Non-pigmented ciliary epithelial cell (primary cell): ENCODE data around the gene TMEM63A.
"Not testable (repeated sequence)": the region's sequence is repeated elsewhere in the genome, so short reads cannot be mapped to it uniquely, and the experiment has no call there.

Experiments used
- DNase-seq: peaks from one replicate; pipeline ENCODE4 v3.0.0-alpha.2; 2010; ENCODE audit warnings: low read depth

Gene TMEM63A

DNA sequence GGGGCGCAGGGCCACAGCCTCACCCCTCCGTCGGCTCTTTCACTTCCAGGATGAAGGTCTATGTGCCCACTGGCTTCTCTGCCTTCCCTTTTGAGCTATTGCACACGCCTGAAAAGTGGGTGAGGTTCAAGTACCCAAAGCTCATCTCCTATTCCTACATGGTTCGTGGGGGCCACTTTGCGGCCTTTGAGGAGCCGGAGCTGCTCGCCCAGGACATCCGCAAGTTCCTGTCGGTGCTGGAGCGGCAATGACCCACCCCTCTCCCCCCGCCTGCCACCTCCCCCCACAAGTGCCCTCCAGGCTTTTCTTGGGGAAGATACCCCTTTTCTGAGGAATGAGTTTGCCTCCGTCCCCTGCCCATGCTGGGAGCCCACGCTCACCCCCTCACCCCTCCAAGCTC lies 37.1 kb downstream of the TMEM63A start:
- DNase-seq, result no peak

GRCh38 chr1:225844236-225845061 lies 37.7 kb downstream of the TMEM63A start:
- no peak for DNase-seq

DNA sequence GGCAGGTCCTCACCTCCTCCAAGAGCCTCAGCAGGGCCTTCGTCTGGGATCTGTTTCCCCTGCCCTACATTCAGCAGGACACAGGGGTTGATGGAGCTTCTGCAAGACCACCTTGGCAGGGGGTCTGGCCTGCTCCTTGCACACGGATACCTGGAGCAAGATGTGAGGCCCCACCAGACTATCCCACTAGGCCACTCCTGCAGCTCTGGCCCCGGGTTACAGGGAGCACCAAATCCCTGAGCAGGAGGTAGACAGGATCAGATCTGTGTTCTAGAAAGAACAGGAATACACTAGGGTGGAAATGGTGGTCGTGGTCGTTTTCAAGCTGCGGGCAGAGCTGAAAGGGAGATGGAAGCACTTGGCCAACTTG lies 38.8 kb downstream of the TMEM63A start:
- no peak for DNase-seq

GRCh38 chr1:225842788-225843425 lies 39.3 kb downstream of the TMEM63A start:
- no peak for DNase-seq

- no peak for DNase-seq
Observed at GRCh38 chr1:225842074-225842473, 40.1 kb downstream of the TMEM63A start.

DNA sequence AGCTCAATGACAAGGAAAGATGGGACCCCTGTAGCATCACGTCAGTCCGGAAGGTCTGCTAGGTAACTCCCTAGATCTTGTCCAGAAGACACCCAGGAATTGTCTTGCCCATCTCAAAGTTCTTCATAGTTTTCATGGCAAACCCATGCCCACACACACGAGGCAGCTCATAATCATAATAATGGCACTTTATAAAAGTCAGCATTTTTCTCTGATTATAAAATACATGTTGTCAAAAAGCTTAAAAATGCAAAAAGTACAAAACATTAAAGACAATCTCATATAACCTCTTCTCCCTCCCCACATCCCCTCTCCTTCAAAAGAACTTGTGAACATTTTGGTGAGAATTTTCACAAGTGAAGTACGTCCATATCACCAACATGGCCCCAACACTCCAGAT lies 41.5 kb downstream of the TMEM63A start:
- DNase-seq, result no peak

GRCh38 chr1:225840223-225840610 lies 42.0 kb downstream of the TMEM63A start:
- no peak for DNase-seq

- no peak for DNase-seq
Observed at GRCh38 chr1:225838793-225839192, 43.4 kb downstream of the TMEM63A start.

DNA sequence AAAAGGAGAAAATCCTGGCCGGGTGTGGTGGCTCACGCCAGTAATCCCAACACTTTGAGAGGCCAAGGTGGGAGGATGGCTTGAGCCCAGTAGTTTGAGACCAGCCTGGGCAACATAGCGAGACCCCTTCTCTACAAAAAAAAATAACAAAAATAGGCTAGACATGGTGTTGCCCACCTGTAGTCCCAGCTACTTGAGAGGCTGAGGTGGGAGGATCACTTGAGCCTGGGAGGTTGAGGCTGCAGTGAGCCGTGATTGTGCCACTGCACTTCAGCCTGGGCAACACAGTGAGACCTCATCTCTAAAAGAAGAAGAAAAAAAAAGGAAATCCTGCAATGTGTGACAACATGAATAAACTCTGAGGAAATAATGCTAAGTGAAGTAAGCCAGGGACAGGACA lies 45.9 kb downstream of the TMEM63A start:
- DNase-seq, result not testable (repeated sequence)

DNA sequence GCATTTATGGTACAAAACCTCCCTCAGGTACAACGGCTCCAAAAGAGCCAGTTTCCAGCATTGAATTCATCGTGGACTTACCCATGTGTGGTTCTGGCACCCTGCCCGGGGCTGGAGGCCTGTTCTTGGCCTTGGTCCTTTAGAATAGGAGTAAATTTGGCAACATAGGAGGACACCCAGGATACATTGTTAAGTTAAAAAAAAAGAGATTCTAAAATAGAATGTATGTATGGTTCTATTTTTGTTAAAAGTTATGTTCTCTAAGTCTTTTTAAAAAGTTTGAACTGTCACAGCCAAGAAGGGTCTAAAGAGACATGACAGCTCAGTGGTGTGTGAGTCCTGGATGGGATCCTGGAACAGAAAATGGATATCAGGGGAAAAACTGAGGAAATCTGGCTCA lies 46.3 kb downstream of the TMEM63A start:
- no peak for DNase-seq

- no peak for DNase-seq
Observed at GRCh38 chr1:225834417-225835329, 47.5 kb downstream of the TMEM63A start.

- DNase-seq, result no peak
Observed at GRCh38 chr1:225830841-225831240, 51.3 kb downstream of the TMEM63A start.

DNA sequence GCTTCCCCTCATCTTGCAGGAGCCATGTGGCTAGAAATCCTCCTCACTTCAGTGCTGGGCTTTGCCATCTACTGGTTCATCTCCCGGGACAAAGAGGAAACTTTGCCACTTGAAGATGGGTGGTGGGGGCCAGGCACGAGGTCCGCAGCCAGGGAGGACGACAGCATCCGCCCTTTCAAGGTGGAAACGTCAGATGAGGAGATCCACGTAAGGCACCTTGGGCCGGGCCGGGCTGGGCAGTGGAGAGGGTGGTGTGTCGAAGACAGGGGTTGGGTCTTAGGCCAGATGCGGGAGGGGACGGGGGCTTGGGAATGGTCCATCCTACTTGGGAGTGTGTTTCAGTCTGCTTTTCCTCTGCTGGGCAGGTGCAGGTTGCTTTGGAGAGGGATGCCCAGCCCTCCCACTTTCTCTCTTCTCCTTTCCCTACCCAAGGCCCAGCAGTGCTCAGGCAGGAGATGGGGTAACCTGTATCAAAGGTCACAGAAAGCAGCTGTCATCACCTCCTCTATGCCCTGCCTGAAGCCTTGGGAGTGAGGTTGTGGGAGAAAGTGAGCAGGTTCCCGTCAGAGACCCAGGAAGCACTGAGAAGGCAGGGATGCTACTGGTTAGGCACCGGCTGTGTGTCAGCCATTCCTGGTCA lies 53.4 kb downstream of the TMEM63A start:
- DNase-seq, result no peak

DNA sequence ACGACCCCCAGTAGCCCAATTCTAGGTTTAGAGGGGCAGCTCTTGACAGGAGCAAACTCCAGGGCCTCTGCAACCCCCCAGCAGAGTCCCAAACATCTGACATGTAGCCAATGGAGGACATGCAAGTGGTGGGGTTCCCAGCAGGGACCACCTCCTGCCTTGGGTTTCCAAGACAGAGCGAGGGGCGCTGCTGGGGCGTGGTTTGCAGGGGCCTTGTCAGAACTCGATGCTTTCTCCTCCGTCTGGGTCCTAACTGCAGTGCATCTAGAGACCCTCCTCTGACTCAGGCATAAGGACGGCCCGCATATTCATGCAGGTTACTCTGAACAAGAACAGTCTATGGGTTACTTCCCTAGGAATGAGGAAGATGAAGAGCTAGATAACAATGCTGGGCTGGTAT lies 55.1 kb downstream of the TMEM63A start:
- DNase-seq, result no peak

- DNase-seq, result no peak
Observed at GRCh38 chr1:225825607-225826007, 56.6 kb downstream of the TMEM63A start.

GRCh38 chr1:225825078-225825477 lies 57.1 kb downstream of the TMEM63A start:
- DNase-seq, result no peak

GRCh38 chr1:225824533-225824941 lies 57.6 kb downstream of the TMEM63A start:
- DNase-seq, result no peak

DNA sequence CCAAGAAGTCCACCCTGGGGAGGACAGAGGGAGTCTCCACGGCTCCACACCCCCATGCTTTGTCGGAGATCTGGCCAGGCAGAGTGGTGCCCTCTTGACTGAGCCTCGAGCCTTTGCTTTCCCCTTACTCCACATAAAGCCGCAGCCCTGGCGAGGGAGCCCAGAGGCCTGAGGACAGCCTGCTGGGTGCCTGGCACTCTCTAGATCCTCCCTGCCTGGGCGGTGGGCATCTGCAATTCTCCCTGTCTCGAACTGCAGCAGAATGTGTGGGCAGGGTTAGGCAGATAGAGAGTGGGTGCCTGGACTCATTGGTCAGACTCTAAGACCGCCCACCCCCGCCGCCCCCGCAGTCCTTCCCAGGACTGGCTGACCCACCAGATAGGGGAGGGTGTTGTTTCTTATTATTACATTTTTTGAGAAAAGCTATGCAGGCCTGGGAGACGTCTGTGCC lies 58.3 kb downstream of the TMEM63A start:
- DNase-seq, result no peak

DNA sequence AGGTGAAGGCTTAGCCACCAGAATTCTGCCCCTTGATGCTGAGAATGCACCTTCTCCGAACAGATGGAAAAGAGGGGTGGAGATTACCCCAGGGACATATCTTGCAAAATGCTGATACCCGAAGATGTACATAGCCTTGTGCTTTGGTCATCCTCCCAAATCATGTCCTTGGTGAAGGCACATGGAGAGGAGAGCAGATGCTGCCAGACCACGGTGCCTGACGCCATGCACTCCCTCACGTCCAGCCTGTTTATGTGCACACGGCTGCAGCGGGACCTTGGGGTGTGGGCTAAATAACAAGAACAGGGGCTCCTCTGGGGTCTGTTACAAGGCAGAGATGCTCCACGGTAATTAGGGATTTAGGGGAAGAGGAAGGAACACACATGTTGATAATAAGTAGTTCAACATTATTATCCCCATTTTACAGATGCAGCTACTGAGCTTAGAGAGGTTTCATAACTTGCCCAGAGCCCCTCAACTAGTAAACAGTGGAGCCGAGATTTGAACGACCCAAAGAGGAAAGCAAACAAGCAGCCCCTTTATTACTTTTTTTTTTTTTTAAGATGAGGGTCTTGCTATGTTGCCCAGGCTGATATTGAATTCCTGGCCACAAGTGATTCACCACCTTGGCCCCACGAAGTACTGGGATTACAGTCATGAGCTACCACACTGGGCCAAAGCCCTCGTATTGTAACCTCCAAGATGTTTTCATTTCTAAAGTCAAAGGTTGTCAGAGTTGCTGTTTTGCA lies 59.4 kb downstream of the TMEM63A start:
- DNase-seq, result no peak

DNA sequence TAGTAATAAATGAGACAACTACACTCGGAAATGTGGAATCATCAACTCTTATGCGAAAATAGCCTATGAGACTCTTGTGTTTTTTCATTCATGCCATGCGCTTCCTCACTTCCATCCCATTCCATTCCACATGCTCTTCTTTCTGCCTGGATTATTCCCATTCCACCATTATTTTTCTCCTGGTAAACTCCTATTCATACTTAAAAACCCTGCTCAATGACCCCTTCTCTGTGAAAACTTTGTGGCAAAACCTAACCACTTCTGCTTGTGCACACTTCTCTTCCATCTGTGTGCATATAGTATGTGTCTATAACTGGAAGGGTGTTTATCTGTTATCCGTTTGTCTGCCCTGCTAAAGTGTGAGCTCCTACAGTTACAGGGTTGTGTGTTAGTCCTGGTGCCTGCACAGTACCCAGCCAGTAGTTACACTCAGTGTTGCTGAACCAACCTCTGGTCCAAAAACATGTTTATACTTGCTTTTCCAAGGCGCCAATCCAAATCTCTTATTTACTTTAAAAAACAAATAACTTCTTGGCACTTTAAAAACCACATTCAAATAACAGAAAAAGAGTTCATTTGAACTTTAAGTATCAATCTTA lies 61.6 kb downstream of the TMEM63A start:
- no peak for DNase-seq
